PC-3 (cell line): ENCODE measurements around the gene CFAP299. TPM values are rescaled to one million over a fixed set of nuclear protein-coding genes. Genes with fewer than 3 reads are reported as not detected.

Source experiments
- ATAC-seq: fragments of 200-7000 bp; cut with Tn5 transposase; 2 replicates; pipeline ENCODE4 v1.9.1; 2020; ENCODE audit warnings: mild to moderate bottlenecking, moderate library complexity
- BruUV-seq: library from RNA; stranded (reverse); fragments of 400-500 nt; replicated peaks from 2 replicates; lab custom pipeline; 2021; lab: Mats Ljungman, UMichigan
- CTCF ChIA-PET: fragments of 300-600 bp; sonication (Branson Sonifier 250); formaldehyde crosslinking; loops from one replicate; lab custom pipeline; 2022; ENCODE audit warnings: antibody characterized with exemption; lab: Charles Lee
- POLR2A ChIA-PET: fragments of 300-600 bp; sonication (Branson Sonifier 250); formaldehyde crosslinking; loops from one replicate; lab custom pipeline; 2022; ENCODE audit warnings: antibody characterized with exemption; ENCODE audit not compliant: unreplicated experiment; lab: Charles Lee
- DNase-seq: peaks from one replicate; pipeline ENCODE4 v3.0.0-alpha.2; 2015
- H2AFZ ChIP-seq: fragments of 300-600 bp; sonication (generic); 2 replicates; pipeline ENCODE4 v1.6.0; 2016; ENCODE audit warnings: antibody characterized with exemption, low read length
- H3F3A ChIP-seq: fragments of 300-600 bp; sonication (generic); one replicate; pipeline ENCODE4 v1.6.0; 2017; ENCODE audit warnings: antibody characterized with exemption, low read length, control low read depth, mild to moderate bottlenecking; ENCODE audit not compliant: unreplicated experiment
- H3K27ac ChIP-seq: fragments of 300-600 bp; sonication (generic); 2 replicates; pipeline ENCODE4 v1.5.1; 2016; ENCODE audit warnings: mild to moderate bottlenecking, low read length
- H3K27me3 ChIP-seq: fragments of 300-600 bp; sonication (generic); 2 replicates; pipeline ENCODE4 v1.6.1; 2016; ENCODE audit warnings: low read length, mixed read lengths
- H3K36me3 ChIP-seq: fragments of 300-600 bp; sonication (generic); 2 replicates; pipeline ENCODE4 v1.6.1; 2016; ENCODE audit warnings: low read depth, mixed run types, low read length, mixed read lengths
- H3K4me1 ChIP-seq: fragments of 300-600 bp; sonication (generic); 2 replicates; pipeline ENCODE4 v1.5.1; 2016; ENCODE audit warnings: low read length; ENCODE audit not compliant: insufficient read depth
- H3K4me2 ChIP-seq: fragments of 300-600 bp; sonication (generic); 2 replicates; pipeline ENCODE4 v1.6.0; 2016; ENCODE audit warnings: low read length
- H3K4me3 ChIP-seq: fragments of 300-600 bp; sonication (generic); 2 replicates; pipeline ENCODE4 v1.5.1; 2016; ENCODE audit warnings: mild to moderate bottlenecking, low read length, mixed read lengths
- H3K79me2 ChIP-seq: fragments of 300-600 bp; sonication (generic); 2 replicates; pipeline ENCODE4 v1.6.1; 2017; ENCODE audit warnings: low read length, mixed read lengths
- H3K9ac ChIP-seq: fragments of 300-600 bp; sonication (generic); 2 replicates; pipeline ENCODE4 v1.6.0; 2016; ENCODE audit warnings: mild to moderate bottlenecking, low read length
- H3K9me2 ChIP-seq: fragments of 300-600 bp; sonication (generic); replicated peaks from 2 replicates; pipeline ENCODE4 v1.6.1; 2016; ENCODE audit warnings: mixed run types, low read length, mixed read lengths
- H3K9me3 ChIP-seq: fragments of 300-600 bp; sonication (generic); 2 replicates; pipeline ENCODE4 v1.6.1; 2016; ENCODE audit warnings: low read length, mixed read lengths
- H4K20me1 ChIP-seq: fragments of 300-600 bp; sonication (generic); 2 replicates; pipeline ENCODE4 v1.6.1; 2016; ENCODE audit warnings: low read length, mixed read lengths
- CTCF ChIP-seq: fragments of 300-600 bp; sonication (generic); conservative IDR thresholded peaks from 2 replicates; pipeline ENCODE4 v1.5.1; 2017; ENCODE audit warnings: antibody characterized with exemption, low read depth, mild to moderate bottlenecking, low read length
- EZH2 ChIP-seq: fragments of 300-600 bp; sonication (generic); IDR thresholded peaks from one replicate; pipeline ENCODE4 v1.6.1; 2017; ENCODE audit warnings: antibody characterized with exemption, mild to moderate bottlenecking, low read length; ENCODE audit not compliant: unreplicated experiment
- EZH2phosphoT487 ChIP-seq: fragments of 300-600 bp; sonication (generic); IDR thresholded peaks from 2 replicates; pipeline ENCODE4 v1.6.1; 2018; ENCODE audit warnings: mild to moderate bottlenecking, antibody characterized with exemption, low read length, borderline replicate concordance
- intact Hi-C: fragments of 100-400 bp; cut with micrococcal nuclease; formaldehyde crosslinking; loops from 2 replicates; pipeline ENCODE4 v1.9.0; 2023
- total RNA-seq: library from RNA; depleted of rRNA; stranded (reverse); fragments of >200 nt; gene quantifications from 2 replicates; pipeline ENCODE4 v1.2.3, GENCODE V29; 2014

CFAP299 gene
- total RNA-seq, 1 experiment from 2014 or later: not detected

- Histone ChIP-seq H3K9me2 (no peaks in the 10 kb centered on the region), H3K9ac (no peak overlapping the region), H3K9me3 (no peaks in the 10 kb centered on the region), H3F3A (no peaks in the 10 kb centered on the region), H3K4me2 (no peak overlapping the region), H3K4me1 (no peaks in the 10 kb centered on the region), H4K20me1 (no peaks in the 10 kb centered on the region), H3K27ac (no peak overlapping the region), H3K79me2 (no peaks in the 10 kb centered on the region), H3K4me3 (no peak overlapping the region), H3K36me3 (no peaks in the 10 kb centered on the region), H3K27me3 (no peaks in the 10 kb centered on the region), H2AFZ (no peak overlapping the region)
- CTCF ChIA-PET: no interaction called here
- intact Hi-C loops: no loop called here
- TF ChIP-seq EZH2phosphoT487: no peak
- TF ChIP-seq EZH2: no peak
- no peak for TF ChIP-seq CTCF
- POLR2A ChIA-PET: no interaction called here
- DNase-seq (no peak), ATAC-seq (no peak)
- no TSS peak for BruUV-seq
Measured at GRCh38 chr4:80343887-80344286, 8.4 kb downstream of the CFAP299 start.

GRCh38 chr4:80360084-80360483, 24.6 kb downstream of the CFAP299 start:
- POLR2A ChIA-PET: no interaction called here
- ATAC-seq (no peak), DNase-seq (no peak)
- no peaks in the 10 kb centered on the region for H3K9me2 ChIP-seq
- no peak overlapping the region for H3K9ac ChIP-seq
- H3K4me3 ChIP-seq: no peak overlapping the region
- H3K79me2 ChIP-seq: no peaks in the 10 kb centered on the region
- peaks cover 7% of the 10 kb centered on the region; the same call in 1 of the 2 replicates for H3K4me1 ChIP-seq
- H3K36me3 ChIP-seq: no peaks in the 10 kb centered on the region
- H3F3A ChIP-seq: no peaks in the 10 kb centered on the region
- no peak overlapping the region for H3K27ac ChIP-seq
- no peaks in the 10 kb centered on the region for H3K27me3 ChIP-seq
- no peak overlapping the region for H3K4me2 ChIP-seq
- TF ChIP-seq CTCF: no peak
- TF ChIP-seq EZH2phosphoT487: no peak
- no peak for TF ChIP-seq EZH2
- BruUV-seq: no TSS peak
- H2AFZ ChIP-seq: no peak overlapping the region
- H3K9me3 ChIP-seq: no peaks in the 10 kb centered on the region
- intact Hi-C loops: loop anchor here (5.0 to 10.0 kb wide), 3 partner anchors 475 to 1012 kb away; no protein-coding TSS in a partner anchor
- CTCF ChIA-PET: no interaction called here
- no peaks in the 10 kb centered on the region for H4K20me1 ChIP-seq

GRCh38 chr4:80360900-80361299, 25.4 kb downstream of the CFAP299 start:
- Histone ChIP-seq H3K36me3 (no peaks in the 10 kb centered on the region), H3K4me2 (peak overlapping the region; percentile 27; the same call in 1 of the 2 replicates), H4K20me1 (no peaks in the 10 kb centered on the region), H3K9me3 (no peaks in the 10 kb centered on the region), H3F3A (no peaks in the 10 kb centered on the region), H3K9me2 (no peaks in the 10 kb centered on the region), H3K4me3 (no peak overlapping the region), H3K4me1 (peaks cover 7% of the 10 kb centered on the region; the same call in 1 of the 2 replicates), H3K79me2 (no peaks in the 10 kb centered on the region), H3K9ac (no peak overlapping the region), H3K27me3 (no peaks in the 10 kb centered on the region), H3K27ac (no peak overlapping the region), H2AFZ (no peak overlapping the region)
- BruUV-seq: no TSS peak
- CTCF ChIA-PET: no interaction called here
- ATAC-seq: no peak
- POLR2A ChIA-PET: no interaction called here
- no peak for TF ChIP-seq EZH2phosphoT487
- TF ChIP-seq CTCF: no peak
- no peak for TF ChIP-seq EZH2
- peak; percentile 19 for DNase-seq
- intact Hi-C loops: loop anchor here (1.0 to 10.0 kb wide), 4 partner anchors 474 to 1011 kb away; no protein-coding TSS in a partner anchor
